PFSK-1 (cell line): ENCODE results near the gene KLHL24.

ENCODE experiments used
- FOXP2 ChIP-seq: optimal IDR thresholded peaks from 2 replicates; pipeline ENCODE3; 2011; ENCODE audit warnings: borderline replicate concordance, control low read depth, inconsistent platforms; ENCODE audit not compliant: insufficient read depth; ENCODE audit errors: extremely low read length, extremely low read depth
- POLR2AphosphoS5 ChIP-seq: IDR thresholded peaks from 2 replicates; pipeline ENCODE4 v1.6.1; 2012; ENCODE audit warnings: low read depth, mild to moderate bottlenecking, control low read depth, low read length, moderate library complexity
- REST ChIP-seq, 2 experiments: IDR thresholded peaks; 2 replicates each; pipeline versions ENCODE4 v1.6.1 to v1.8.0; 2011 to 2012; ENCODE audit warnings: low read depth in 2 of 2, low read length in 2 of 2, control low read depth in 1 of 2, inconsistent platforms in 1 of 2, mild to moderate bottlenecking in 1 of 2, moderate library complexity in 1 of 2; ENCODE audit not compliant: insufficient read depth in 1 of 2
- SIN3A ChIP-seq: IDR thresholded peaks from 2 replicates; pipeline ENCODE4 v1.6.1; 2012; ENCODE audit warnings: mild to moderate bottlenecking, low read length, moderate library complexity, borderline replicate concordance; ENCODE audit not compliant: insufficient read depth
- TAF1 ChIP-seq: IDR thresholded peaks from 2 replicates; pipeline ENCODE4 v1.6.1; 2012; ENCODE audit warnings: low read length, control low read depth, borderline replicate concordance; ENCODE audit not compliant: insufficient read depth

Gene KLHL24

GRCh38 chr3:183730361-183730760 is 94.9 kb downstream of the KLHL24 start:
- TF ChIP-seq POLR2AphosphoS5 (no peak), SIN3A (no peak), TAF1 (no peak), FOXP2 (no peak), REST (IDR thresholded peaks at IDR 0.05; ENCODE audit: insufficient read depth in 1 of 2, low read depth in 2 of 2, low read length in 2 of 2) (no peak)

- TF ChIP-seq POLR2AphosphoS5 (no peak), REST (IDR thresholded peaks at IDR 0.05; ENCODE audit: insufficient read depth in 1 of 2, low read depth in 2 of 2, low read length in 2 of 2) (no peak), TAF1 (no peak), FOXP2 (no peak), SIN3A (no peak)
Measured at GRCh38 chr3:183731611-183732010, 96.2 kb downstream of the KLHL24 start.

GRCh38 chr3:183733553-183733952 is 98.1 kb downstream of the KLHL24 start:
- no peak for TF ChIP-seq POLR2AphosphoS5
